Measurements from ENCODE around the gene RNU4-1.
"Not testable (repeated sequence)": the region's sequence is repeated elsewhere in the genome, so short reads cannot be mapped to it uniquely, and the experiment has no call there.

RNU4-1 gene

GRCh38 chr12:120257041-120257821, 35.8 kb downstream of the RNU4-1 start:
- Mint-ChIP-seq H3K36me3 (ENCODE audit: low read depth) (peaks cover 13% of the 10 kb centered on the region), H3K4me3 (no peak overlapping the region), H3K27ac (peak overlapping the region; percentile 5), H3K27me3 (ENCODE audit: low read depth, poor library complexity) (peaks cover 3% of the 10 kb centered on the region), H3K4me1 (peaks cover 54% of the 10 kb centered on the region), H3K9me3 (no peaks in the 10 kb centered on the region)
- TF ChIP-seq CTCF (IDR thresholded peaks at IDR 0.05), result no peak
- DNase-seq, result no peak

GRCh38 chr12:120254809-120255208, 38.2 kb downstream of the RNU4-1 start:
- Mint-ChIP-seq H3K4me3 (no peak overlapping the region), H3K9me3 (no peaks in the 10 kb centered on the region), H3K27me3 (ENCODE audit: low read depth, poor library complexity) (peaks cover 3% of the 10 kb centered on the region), H3K36me3 (ENCODE audit: low read depth) (peaks cover 13% of the 10 kb centered on the region), H3K27ac (no peak overlapping the region), H3K4me1 (peaks cover 48% of the 10 kb centered on the region)
- no peak for TF ChIP-seq CTCF (IDR thresholded peaks at IDR 0.05)
- DNase-seq, result no peak

GRCh38 chr12:120253313-120253712, 39.7 kb downstream of the RNU4-1 start:
- not testable (repeated sequence) for DNase-seq; H3K27me3 Mint-ChIP-seq (ENCODE audit: low read depth, poor library complexity); H3K4me3 Mint-ChIP-seq; H3K9me3 Mint-ChIP-seq
- Mint-ChIP-seq H3K36me3 (ENCODE audit: low read depth) (peaks cover 13% of the 10 kb centered on the region), H3K4me1 (peaks cover 50% of the 10 kb centered on the region), H3K27ac (peak overlapping the region; percentile 38)

- Mint-ChIP-seq H3K27me3 (ENCODE audit: low read depth, poor library complexity) (peaks cover 6% of the 10 kb centered on the region), H3K4me1 (peaks cover 51% of the 10 kb centered on the region), H3K36me3 (ENCODE audit: low read depth) (peaks cover 13% of the 10 kb centered on the region), H3K4me3 (no peak overlapping the region), H3K27ac (peak overlapping the region; percentile 91), H3K9me3 (no peaks in the 10 kb centered on the region)
- no peak for DNase-seq
- no peak for TF ChIP-seq CTCF (IDR thresholded peaks at IDR 0.05)
Measured at GRCh38 chr12:120252071-120252906, 40.7 kb downstream of the RNU4-1 start.

- not testable (repeated sequence) for DNase-seq; H3K27ac Mint-ChIP-seq; H3K4me3 Mint-ChIP-seq; H3K9me3 Mint-ChIP-seq; H3K27me3 Mint-ChIP-seq (ENCODE audit: low read depth, poor library complexity)
- peaks cover 46% of the 10 kb centered on the region for H3K4me1 Mint-ChIP-seq
- H3K36me3 Mint-ChIP-seq (ENCODE audit: low read depth), result peaks cover 13% of the 10 kb centered on the region
Measured at GRCh38 chr12:120251364-120252070, 41.5 kb downstream of the RNU4-1 start.

- H3K36me3 Mint-ChIP-seq (ENCODE audit: low read depth), result peaks cover 13% of the 10 kb centered on the region
Measured at GRCh38 chr12:120249875-120250795, 42.9 kb downstream of the RNU4-1 start.

More at GRCh38 chr12:120249875-120250795, 42.9 kb downstream of the RNU4-1 start:
- peak overlapping the region; percentile 72 for H3K27ac Mint-ChIP-seq
- peaks cover 3% of the 10 kb centered on the region for H3K27me3 Mint-ChIP-seq (ENCODE audit: low read depth, poor library complexity)
- no peaks in the 10 kb centered on the region for H3K9me3 Mint-ChIP-seq
- no peak for DNase-seq
- peaks cover 41% of the 10 kb centered on the region for H3K4me1 Mint-ChIP-seq
- H3K4me3 Mint-ChIP-seq, result no peak overlapping the region
- TF ChIP-seq CTCF (IDR thresholded peaks at IDR 0.05), result no peak
